ENCODE results near the gene MBD2. TPM values are rescaled to one million over a fixed set of nuclear protein-coding genes. Genes with fewer than 3 reads are reported as not detected.
"Not testable (repeated sequence)": the region's sequence is repeated elsewhere in the genome, so short reads cannot be mapped to it uniquely, and the experiment has no call there.

Gene MBD2
- total RNA-seq, 1 donor from 2014 or later, result 45.1 TPM

DNA sequence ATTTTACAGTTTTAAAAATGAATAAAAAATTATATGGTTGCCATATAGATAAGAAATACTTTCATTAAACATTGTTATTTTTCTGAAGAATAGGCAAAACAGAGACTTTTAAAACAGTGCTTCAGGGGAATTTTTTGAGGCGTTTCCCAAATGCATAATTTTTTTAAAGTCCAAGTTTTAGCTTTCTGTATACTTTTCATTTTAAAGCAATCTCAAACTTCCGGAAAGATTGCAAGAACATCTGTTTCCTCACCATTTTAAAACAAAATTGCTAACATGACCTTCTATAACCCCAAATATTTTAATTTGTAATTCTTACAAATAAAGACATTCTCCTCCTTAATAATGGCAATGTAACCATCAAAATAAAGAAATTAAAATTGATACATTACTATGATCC is 15.1 kb upstream of the MBD2 start:
- intact Hi-C loops (cut with DNase I), result no loop called here
- no peak for ATAC-seq

DNA sequence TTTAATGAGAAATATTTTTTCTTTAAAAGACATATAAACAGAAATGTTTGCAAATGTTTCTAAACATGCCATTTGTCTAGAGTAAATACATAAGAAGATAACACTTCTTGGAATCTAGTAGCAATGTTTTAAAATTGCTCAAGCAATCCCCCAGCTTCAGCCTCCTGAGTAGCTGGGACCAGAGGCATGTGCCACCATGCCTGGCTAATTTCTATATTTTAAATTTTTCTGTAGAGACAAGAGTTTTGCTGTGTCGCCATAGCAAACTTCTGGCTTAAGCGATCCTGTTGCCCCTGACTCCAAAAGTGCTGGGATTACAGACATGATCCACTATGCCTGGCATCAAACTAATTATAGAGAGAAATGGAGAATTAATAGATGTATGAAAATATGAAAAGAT is 14.6 kb upstream of the MBD2 start:
- intact Hi-C loops (cut with DNase I), result no loop called here
- DNase-seq (ENCODE audit: missing footprints), result no peak
- ATAC-seq, result no peak

More for the DNA sequence above, 15.1 kb upstream of the MBD2 start:
- DNase-seq (ENCODE audit: missing footprints), result no peak

DNA sequence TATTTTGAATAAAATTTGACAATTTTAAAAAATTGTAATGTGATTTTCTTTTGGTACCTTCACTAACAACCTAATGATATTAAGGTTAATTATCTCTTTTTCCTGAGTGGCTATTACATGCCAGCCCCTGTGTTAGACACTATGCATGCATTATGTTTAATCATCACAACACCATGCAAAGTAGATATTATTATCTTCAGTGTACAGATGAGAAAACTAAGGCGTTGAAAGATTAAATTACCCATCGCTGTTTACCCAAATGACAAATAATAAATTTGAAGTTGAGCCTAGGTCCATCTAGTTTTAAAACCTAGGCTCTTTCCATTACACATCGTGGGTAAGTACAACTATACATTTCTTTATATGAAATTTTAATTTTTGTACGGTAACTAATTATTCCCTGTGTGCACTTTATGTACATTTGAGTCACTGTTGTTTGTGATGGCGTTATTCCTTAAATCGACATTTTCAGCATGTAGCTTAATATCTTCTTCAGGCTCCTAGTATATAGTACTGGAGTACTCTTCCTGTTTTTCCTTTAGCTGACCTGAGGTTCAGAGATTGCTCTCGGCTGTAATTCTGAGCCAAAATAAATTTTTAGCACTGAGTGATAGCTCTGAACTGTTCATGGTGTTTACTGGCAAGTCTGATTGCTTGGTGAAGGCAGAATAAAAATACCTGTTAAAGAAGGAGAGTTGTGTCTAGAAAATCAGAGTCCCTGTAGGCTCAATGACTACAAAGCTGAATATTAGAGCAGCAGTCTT is 13.9 kb upstream of the MBD2 start:
- DNase-seq (ENCODE audit: missing footprints) (no peak), ATAC-seq (no peak)
- intact Hi-C loops (cut with DNase I), result no loop called here

DNA sequence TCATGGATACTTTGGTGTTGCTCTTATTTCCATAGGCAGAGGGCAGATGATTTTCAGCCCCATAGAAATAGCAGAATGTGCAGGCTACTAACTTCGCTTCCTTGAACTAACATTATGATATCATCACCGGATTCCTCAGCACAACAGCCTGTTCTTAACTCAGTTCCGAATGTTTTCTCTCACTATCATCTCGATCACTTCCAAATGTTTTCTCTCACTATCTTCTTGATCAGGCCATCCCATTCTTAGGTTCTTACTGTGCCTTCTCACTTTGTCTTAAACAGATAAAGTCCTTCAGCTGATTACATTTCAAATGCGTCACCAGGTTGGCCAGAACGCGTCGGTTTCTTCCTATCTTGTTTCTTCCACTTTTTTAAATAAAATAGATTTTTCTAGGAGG is 11.4 kb upstream of the MBD2 start:
- intact Hi-C loops (cut with DNase I), result no loop called here
- no peak for ATAC-seq

DNA sequence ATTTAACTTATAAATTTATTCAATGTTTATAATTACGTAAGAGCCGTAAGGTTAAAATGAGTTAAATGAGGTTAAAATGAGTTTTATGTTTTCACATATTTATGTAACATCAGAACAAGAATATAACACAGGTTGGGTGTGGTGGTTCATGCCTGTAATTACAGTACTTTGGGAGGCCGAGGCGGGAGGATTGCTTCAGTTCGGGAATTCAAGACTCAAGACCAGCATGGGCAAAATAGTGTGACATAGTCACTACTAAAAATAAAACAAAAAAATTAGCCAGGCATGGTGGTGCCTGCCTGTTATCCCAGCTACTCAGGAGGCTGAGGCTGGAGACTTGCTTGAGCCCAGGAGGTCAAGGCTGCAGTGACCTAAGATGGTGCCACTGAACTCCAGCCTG is 9.3 kb upstream of the MBD2 start:
- intact Hi-C loops (cut with DNase I), result no loop called here
- no peak for ATAC-seq
- no peak for DNase-seq (ENCODE audit: missing footprints)

More for the DNA sequence above, 11.4 kb upstream of the MBD2 start:
- DNase-seq (ENCODE audit: missing footprints), result no peak

DNA sequence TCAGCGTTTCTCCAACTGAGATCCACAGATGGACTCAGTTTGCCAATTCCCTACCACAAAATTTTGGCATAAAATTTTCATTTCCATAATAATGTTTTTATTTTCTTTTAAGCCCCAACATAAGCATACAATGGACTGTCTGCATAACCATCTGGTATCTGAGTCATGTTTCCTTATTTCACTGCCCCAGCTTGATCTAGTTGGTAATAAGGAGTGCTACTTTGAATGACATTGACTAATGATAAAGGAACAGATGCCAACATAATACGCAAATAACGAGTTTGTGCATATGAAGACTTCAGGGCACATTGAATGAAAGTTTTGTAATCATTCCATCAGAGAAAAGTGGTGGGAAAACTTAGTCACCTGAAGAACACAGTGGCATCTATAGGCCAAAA is 8.8 kb upstream of the MBD2 start:
- no peak for DNase-seq (ENCODE audit: missing footprints)
- intact Hi-C loops (cut with DNase I), result no loop called here
- no peak for ATAC-seq

DNA sequence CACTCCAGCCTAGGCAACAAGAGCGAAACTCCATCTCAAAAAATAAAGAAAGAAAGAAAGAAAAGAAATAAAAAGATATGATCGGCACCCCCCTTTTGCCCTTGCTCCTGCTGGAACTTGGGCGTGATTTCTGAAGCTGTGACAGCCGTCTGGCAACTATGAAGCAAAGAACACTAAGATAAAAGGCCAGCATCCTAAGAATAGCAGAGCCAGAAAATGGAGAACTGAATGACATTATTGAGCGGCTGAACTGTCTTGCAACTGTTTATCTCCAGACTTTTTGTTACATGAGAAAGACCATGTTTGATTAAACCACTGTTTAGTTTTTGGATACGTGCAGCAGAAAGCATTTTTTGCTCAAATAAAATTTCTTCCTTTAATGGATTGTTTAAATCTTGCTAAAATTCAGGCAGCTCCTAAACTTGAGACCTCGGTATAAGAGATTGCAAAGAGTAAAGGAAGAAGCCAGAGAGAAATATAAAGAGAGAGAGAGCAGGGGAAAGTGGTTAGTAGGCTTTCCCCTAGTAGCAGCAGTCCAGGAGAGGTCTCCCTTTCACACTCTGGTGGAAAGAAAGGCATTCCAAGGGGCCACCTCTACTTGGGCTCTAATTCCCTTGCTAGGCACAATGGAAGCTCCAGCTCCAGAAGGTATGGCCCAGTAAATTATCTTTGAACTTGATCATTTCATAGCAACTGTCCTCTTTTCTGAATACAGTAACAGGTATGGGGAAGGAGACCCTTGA is 8.2 kb upstream of the MBD2 start:
- ATAC-seq (peak; percentile 44), DNase-seq (ENCODE audit: missing footprints) (no peak)
- intact Hi-C loops (cut with DNase I), result no loop called here

DNA sequence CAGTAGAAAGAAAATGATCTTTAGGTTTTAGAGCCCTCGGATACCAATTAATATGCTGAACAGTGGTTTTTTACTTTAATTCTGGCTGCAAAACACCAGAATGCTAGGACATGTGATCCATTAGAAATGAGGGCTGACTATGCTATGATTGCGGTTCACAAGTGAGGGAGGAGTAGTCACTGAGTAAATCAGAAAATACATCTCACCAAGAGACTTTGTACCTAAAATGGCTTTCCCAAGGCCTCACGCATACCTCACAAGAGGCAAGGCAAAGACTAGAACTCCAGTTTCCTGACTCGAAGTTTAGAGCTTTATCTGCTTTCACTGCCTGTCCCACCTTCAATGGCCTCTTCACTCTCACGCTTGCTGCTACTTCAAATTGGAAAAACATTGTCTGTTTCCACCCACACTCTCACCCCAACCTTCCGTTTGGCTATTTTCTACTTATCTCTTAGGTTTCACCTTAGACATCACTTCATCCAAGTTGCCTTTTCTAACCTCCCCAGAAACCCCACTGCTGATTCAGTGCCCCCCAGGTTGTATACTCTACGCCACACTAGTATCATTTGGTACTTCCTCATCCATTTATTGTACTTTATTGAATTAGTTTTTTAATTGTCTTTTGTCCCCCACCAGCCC is 5.1 kb upstream of the MBD2 start:
- intact Hi-C loops (cut with DNase I), result no loop called here
- DNase-seq (ENCODE audit: missing footprints) (no peak), ATAC-seq (no peak)

DNA sequence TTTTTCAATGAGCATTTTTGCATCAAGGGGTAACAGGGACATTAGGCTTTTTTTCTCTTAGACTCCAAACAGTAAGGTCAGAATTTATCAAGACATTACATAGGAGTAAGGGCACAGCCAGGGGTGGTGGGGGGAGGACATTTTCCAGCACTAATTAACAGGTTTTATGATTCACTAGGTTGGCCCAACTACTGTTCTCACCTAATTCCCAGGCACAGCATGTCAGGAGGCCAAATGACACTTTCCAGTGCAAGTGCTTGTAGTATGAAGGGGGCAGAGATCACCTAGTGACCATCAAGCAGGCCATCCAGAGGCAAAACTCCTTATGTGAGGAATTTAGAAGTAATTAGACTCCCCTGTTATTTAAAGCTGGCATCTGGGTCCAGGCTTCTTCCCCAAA is 3.9 kb upstream of the MBD2 start:
- no peak for ATAC-seq
- no peak for DNase-seq (ENCODE audit: missing footprints)
- intact Hi-C loops (cut with DNase I), result no loop called here

DNA sequence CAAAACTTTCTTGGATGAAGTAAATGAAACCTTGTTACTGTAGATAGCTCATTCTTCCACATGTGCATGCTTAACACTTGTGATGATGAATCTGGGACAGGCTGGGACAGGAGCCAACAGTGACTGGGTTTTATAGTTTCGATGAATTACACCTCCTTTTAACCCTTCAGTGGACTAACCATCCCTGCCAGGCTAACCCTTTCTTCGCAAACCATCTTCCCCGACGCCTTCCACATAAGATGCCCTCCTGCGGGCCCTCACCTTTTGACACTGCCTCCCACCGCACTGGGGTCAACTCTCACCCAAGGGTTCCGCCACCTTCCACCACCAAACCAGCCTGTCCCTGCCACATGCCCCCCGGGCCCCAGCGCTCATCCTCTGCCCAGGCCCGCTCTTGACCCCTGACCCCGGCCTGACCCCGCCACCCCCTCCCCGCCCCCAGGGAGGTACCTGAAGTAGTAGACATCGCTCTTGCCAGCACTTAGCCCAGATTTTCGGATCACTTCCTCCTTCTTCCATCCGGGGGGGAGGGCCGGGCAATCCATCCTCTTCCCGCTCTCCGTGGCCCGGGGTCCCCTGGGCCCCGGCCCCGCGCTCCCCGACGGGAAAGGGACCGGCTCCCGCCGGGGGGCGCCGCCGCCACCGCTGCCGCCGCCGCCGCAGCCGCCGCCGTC is 764 bp downstream of the MBD2 start:
- intact Hi-C loops (cut with DNase I), result loop anchor here (1.0 to 5.0 kb wide), 2 partner anchors 46 to 56 kb away; partner anchors contain the start of gene POLI
- DNase-seq (ENCODE audit: missing footprints) (peak; percentile 73), ATAC-seq (no peak)

DNA sequence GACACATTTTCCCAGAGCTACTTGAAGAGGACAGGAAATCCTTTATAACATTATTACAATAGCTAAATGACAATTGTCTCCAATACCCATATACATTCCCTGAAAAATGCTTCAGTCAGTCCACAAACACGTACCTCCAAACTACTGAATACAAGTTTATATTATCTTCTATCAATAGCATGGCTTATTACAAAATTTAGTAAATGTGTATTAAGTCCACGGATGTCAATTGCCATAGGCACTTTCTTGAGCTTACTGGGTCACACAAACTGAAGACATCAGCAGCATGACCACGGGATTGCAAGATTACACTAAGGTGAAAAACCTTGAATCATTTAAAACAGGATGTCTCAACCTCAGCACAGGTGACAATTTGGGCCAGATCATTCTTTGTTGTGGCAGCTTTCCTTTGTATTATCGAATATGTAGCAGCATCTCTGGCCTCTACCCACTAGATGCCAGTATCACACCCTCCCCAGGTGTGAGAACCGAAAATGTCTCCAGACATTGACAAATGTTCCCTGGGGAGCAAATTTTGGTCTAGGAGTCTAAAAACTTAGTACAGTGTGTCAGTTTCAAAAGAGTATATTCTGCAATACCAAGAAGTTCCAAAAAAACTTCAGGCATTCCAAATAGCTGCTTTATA is 1.4 kb downstream of the MBD2 start:
- no peak for DNase-seq (ENCODE audit: missing footprints)
- no peak for ATAC-seq
- intact Hi-C loops (cut with DNase I), result loop anchor here (5.0 kb wide), 1 partner anchor 56 kb away; no protein-coding TSS in a partner anchor

DNA sequence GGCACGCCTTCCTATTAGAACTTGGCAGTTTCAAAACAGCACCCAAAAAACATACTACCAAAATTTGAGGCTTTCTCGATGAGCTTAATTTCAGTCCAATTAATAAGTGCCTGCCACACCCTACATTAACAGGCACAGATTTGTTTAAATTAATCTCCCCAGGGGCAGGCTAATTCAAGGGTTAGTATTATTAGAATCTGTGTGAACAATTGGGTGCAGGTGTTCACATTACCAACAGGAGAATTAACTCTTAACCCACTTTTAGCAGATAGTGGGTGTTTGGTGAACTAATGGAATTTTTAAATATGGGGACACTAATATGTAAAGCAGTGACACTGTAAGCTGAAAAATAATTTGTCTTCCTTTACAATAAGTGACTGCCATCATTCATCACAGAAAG is 4.1 kb downstream of the MBD2 start:
- no peak for ATAC-seq
- intact Hi-C loops (cut with DNase I), result loop anchor here (5.0 kb wide), 1 partner anchor 53 kb away; no protein-coding TSS in a partner anchor
- DNase-seq (ENCODE audit: missing footprints), result no peak

DNA sequence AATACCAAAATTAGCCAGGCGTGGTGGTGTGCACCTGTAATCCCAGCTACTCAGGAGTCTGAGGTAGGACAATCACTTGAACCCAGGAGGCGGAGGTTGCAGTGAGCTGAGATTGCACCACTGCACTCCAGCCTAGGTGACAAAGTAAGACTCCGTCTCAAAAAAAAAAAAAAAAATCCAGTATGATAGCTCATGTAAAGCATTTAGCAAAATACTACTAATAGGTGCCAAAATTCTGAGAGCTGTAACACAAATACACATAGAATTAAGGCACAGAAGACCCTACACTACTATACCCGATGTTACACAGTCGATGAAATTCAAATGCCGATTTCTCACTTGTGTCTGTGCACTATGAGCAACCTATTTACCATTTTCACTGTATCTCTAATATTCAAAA is 5.7 kb downstream of the MBD2 start:
- ATAC-seq; intact Hi-C loops (cut with DNase I): not testable (repeated sequence)

DNA sequence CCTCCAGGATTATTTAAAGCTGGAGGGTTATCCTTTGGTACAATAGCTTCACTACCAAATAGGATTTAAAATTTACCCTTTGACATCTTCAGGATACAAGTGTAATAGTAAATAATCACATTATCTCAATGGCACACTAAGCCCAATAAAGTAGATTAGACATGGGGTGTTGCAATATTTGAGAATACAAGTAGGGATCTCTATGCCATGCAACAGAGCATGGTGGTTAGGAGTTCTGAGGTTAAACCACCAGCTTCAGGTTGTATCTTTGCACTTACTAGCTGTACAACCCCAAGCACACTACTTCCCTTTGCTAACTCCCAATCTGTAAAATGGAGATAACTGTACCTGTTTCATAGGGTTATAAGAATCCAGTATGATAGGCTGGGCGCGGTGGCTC is 6.2 kb downstream of the MBD2 start:
- ATAC-seq (no peak), DNase-seq (ENCODE audit: missing footprints) (no peak)
- intact Hi-C loops (cut with DNase I), result no loop called here

More for the DNA sequence above, 5.7 kb downstream of the MBD2 start:
- DNase-seq (ENCODE audit: missing footprints), result not testable (repeated sequence)

DNA sequence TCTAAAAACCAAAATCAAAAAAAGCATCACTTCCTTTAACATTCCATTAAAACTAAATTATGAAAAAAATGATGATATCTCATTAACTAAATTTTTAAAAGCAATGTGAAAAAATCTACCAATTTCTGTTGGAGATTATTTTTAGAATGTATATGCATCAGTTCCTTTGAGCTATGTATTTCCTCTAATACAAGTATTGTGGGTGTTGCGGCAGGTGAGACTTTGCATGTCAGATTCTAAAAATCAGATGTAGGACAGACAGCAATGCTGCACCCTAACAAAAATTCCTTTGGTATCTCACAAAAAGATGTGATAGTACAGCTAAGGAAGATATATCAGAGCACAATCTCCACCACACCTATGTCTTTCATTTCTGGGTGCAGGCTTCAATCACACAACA is 6.8 kb downstream of the MBD2 start:
- DNase-seq (ENCODE audit: missing footprints) (no peak), ATAC-seq (no peak)
- intact Hi-C loops (cut with DNase I), result no loop called here

DNA sequence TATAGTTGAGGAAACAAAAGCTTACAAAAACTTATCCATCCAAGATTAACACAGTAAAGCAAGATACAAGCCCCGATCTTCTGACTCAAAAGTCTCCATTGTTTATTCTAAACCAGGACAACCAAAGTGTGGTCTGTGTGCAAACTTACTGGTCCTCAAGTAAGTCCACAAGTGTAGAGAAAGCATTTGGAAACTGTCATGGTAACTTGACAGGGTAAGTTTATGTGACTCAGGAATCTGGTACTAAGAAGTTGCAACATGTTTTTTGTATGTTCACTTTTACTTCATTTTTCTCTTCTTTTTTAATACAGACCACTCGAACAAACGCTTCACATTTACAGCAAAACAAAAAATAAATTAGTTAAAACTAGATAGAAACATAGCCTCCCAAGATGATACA is 9.4 kb downstream of the MBD2 start:
- intact Hi-C loops (cut with DNase I), result no loop called here
- DNase-seq (ENCODE audit: missing footprints), result no peak
- ATAC-seq, result no peak

DNA sequence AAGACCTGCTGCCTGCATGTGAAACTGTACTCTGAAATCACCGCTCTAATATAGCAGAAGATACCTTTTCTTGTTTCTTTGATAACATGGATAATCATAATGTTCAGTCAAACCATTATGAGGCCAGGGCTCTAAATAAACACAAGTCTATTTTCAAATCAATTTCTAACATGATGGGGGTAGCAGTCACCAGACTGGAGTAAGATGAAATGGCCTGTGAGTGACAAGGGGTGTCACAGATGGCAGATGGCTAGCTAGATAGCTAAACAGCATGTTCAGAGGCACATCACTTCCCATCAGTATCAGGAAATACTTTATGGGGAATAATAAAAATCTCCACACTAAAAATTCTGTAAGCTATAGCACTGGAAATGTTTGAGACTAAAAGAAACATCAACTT is 14.0 kb downstream of the MBD2 start:
- ATAC-seq, result no peak
- no peak for DNase-seq (ENCODE audit: missing footprints)
- intact Hi-C loops (cut with DNase I), result no loop called here

DNA sequence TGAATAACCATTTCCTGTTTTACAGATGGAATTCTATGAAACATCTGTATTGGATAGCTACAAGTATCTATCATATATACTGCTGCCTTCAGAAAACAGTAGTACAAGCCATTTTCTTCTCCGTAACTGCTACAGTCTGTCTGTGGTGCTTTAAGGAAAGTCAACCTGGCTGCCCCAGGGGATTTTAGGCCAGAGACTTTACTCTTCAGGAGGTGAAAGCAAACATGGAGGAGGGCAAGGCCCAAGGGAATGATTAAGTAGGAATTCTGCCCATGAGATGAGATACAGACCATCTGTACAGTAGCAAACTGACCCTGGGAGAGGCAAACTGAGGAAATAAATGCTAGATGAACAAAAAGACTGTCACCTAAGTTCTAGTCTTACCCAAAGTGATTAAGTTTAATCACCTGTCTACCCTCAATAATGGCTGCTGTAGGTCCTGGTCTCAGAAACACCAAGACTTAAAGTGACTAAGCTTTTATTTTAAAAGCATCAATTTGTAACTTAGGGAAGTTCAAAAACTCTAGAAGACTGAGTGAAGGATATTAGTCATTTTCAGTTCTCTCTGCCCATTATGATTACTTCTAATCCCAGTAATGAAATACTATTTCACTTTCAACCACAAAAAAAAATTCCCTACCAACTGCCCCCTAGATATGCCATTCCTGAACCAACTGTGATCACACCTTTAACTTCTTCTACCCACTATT is 14.8 kb downstream of the MBD2 start:
- ATAC-seq, result no peak
- intact Hi-C loops (cut with DNase I), result no loop called here
- no peak for DNase-seq (ENCODE audit: missing footprints)
